HEK293 (cell line): Measurements from ENCODE around the gene GP9.

Source experiments
- CTCF ChIA-PET: fragments of 350-600 bp; formaldehyde crosslinking; extraction: SDS; loops from one replicate; lab custom pipeline; 2021; ENCODE audit warnings: antibody characterized with exemption; lab: Yijun Ruan, JAX
- POLR2A ChIA-PET: fragments of 300-600 bp; formaldehyde crosslinking; extraction: SDS; loops from one replicate; lab custom pipeline; 2020; ENCODE audit warnings: antibody characterized with exemption, inconsistent platforms; lab: Yijun Ruan, JAX
- H3K27ac ChIP-seq: fragments of 200-500 bp; sonication (Bioruptor generic); 2 replicates; pipeline ENCODE4 v1.5.1; 2014; ENCODE audit warnings: low read depth, low read length, control low read depth, inconsistent platforms; ENCODE audit errors: extremely low read depth
- H3K36me3 ChIP-seq, 2 experiments: fragments of 200-500 bp in 1 of 2; sonication (Bioruptor generic) in 1 of 2; 1 replicate in 1 of 2; 2 replicates in 1 of 2; pipeline ENCODE4 v1.5.1; 2014 to 2017; ENCODE audit warnings: inconsistent platforms in 2 of 2, low read length in 2 of 2; ENCODE audit not compliant: control insufficient read depth in 2 of 2, insufficient read depth in 1 of 2
- H3K4me1 ChIP-seq: fragments of 200-500 bp; sonication (Bioruptor generic); 2 replicates; pipeline ENCODE4 v1.5.1; 2014; ENCODE audit warnings: mild to moderate bottlenecking, low read length, inconsistent platforms; ENCODE audit not compliant: control insufficient read depth, insufficient read depth
- H3K4me3 ChIP-seq: 2 replicates; pipeline ENCODE4 v1.5.1; 2011; ENCODE audit warnings: low read depth, mild to moderate bottlenecking, control low read depth, low read length, moderate library complexity
- H3K9me3 ChIP-seq: fragments of 200-500 bp; sonication (Bioruptor generic); 2 replicates; pipeline ENCODE4 v1.5.1; 2014; ENCODE audit warnings: low read depth, low read length, inconsistent platforms; ENCODE audit not compliant: control insufficient read depth, insufficient read depth
- BCL6B ChIP-seq: fragments of 450-650 bp; formaldehyde crosslinking; IDR thresholded peaks from 2 replicates; pipeline ENCODE4 v1.5.1; 2017; ENCODE audit warnings: missing biosample characterization, missing genetic modification characterization
- ELK4 ChIP-seq: IDR thresholded peaks from 2 replicates; pipeline ENCODE4 v1.6.1; 2011; ENCODE audit warnings: mild to moderate bottlenecking, low read depth, low read length, borderline replicate concordance
- KLF7 ChIP-seq: fragments of 450-650 bp; formaldehyde crosslinking; IDR thresholded peaks from 2 replicates; pipeline ENCODE4 v1.5.1; 2016; ENCODE audit warnings: missing biosample characterization, missing genetic modification characterization, borderline replicate concordance
- SCRT1 ChIP-seq: fragments of 450-650 bp; formaldehyde crosslinking; IDR thresholded peaks from 2 replicates; pipeline ENCODE4 v1.5.1; 2016; ENCODE audit warnings: missing biosample characterization, missing genetic modification characterization, borderline replicate concordance
- TCF7L2 ChIP-seq: IDR thresholded peaks from 2 replicates; pipeline ENCODE4 v1.6.1; 2011; ENCODE audit warnings: low read depth, mild to moderate bottlenecking, inconsistent platforms, low read length, moderate library complexity, borderline replicate concordance
- ZBTB17 ChIP-seq: fragments of 450-650 bp; formaldehyde crosslinking; IDR thresholded peaks from 2 replicates; pipeline ENCODE4 v1.5.1; 2016; ENCODE audit warnings: missing biosample characterization, missing genetic modification characterization
- ZBTB49 ChIP-seq: fragments of 450-650 bp; formaldehyde crosslinking; IDR thresholded peaks from 2 replicates; pipeline ENCODE4 v1.5.1; 2016; ENCODE audit warnings: missing biosample characterization, missing genetic modification characterization, low read depth
- ZFP37 ChIP-seq: fragments of 450-650 bp; formaldehyde crosslinking; IDR thresholded peaks from 2 replicates; pipeline ENCODE4 v1.5.1; 2016; ENCODE audit warnings: missing biosample characterization, missing genetic modification characterization
- ZFP41 ChIP-seq: fragments of 450-650 bp; formaldehyde crosslinking; IDR thresholded peaks from 2 replicates; pipeline ENCODE4 v1.5.1; 2016; ENCODE audit warnings: missing biosample characterization, missing genetic modification characterization, borderline replicate concordance
- ZNF19 ChIP-seq: fragments of 450-650 bp; formaldehyde crosslinking; IDR thresholded peaks from 2 replicates; pipeline ENCODE4; 2016; ENCODE audit warnings: missing biosample characterization, missing genetic modification characterization, low read depth
- ZNF214 ChIP-seq: fragments of 450-650 bp; formaldehyde crosslinking; IDR thresholded peaks from 2 replicates; pipeline ENCODE4 v1.5.1; 2017; ENCODE audit warnings: missing biosample characterization, mild to moderate bottlenecking, missing genetic modification characterization, borderline replicate concordance
- ZNF221 ChIP-seq: fragments of 450-650 bp; formaldehyde crosslinking; IDR thresholded peaks from 2 replicates; pipeline ENCODE4 v1.5.1; 2017; ENCODE audit warnings: missing biosample characterization, missing genetic modification characterization, borderline replicate concordance
- ZNF24 ChIP-seq: fragments of 450-650 bp; formaldehyde crosslinking; IDR thresholded peaks from 2 replicates; pipeline ENCODE4 v1.5.1; 2016; ENCODE audit warnings: missing biosample characterization, missing genetic modification characterization
- ZNF366 ChIP-seq: fragments of 450-650 bp; formaldehyde crosslinking; conservative IDR thresholded peaks from 2 replicates; pipeline ENCODE4 v1.5.1; 2016; ENCODE audit warnings: missing biosample characterization, missing genetic modification characterization
- ZNF423 ChIP-seq: fragments of 450-650 bp; formaldehyde crosslinking; IDR thresholded peaks from 2 replicates; pipeline ENCODE4 v1.5.1; 2016; ENCODE audit warnings: missing biosample characterization, missing genetic modification characterization
- ZNF449 ChIP-seq: fragments of 450-650 bp; formaldehyde crosslinking; IDR thresholded peaks from 2 replicates; pipeline ENCODE4 v1.5.1; 2017; ENCODE audit warnings: missing biosample characterization, mild to moderate bottlenecking, missing genetic modification characterization, moderate library complexity
- ZNF510 ChIP-seq: fragments of 450-650 bp; formaldehyde crosslinking; IDR thresholded peaks from 2 replicates; pipeline ENCODE4 v1.5.1; 2018; ENCODE audit warnings: mild to moderate bottlenecking, missing genetic modification characterization, missing biosample characterization; ENCODE audit not compliant: insufficient replicate concordance
- ZNF544 ChIP-seq: fragments of 450-650 bp; formaldehyde crosslinking; IDR thresholded peaks from 2 replicates; pipeline ENCODE4 v1.5.0; 2017; ENCODE audit warnings: missing biosample characterization, missing genetic modification characterization
- ZNF571 ChIP-seq: fragments of 450-650 bp; formaldehyde crosslinking; IDR thresholded peaks from 2 replicates; pipeline ENCODE4 v1.5.0; 2017; ENCODE audit warnings: missing biosample characterization, missing genetic modification characterization
- ZNF624 ChIP-seq: fragments of 450-650 bp; formaldehyde crosslinking; IDR thresholded peaks from 2 replicates; pipeline ENCODE4 v1.5.1; 2017; ENCODE audit warnings: missing biosample characterization, missing genetic modification characterization
- ZNF645 ChIP-seq: fragments of 450-650 bp; formaldehyde crosslinking; IDR thresholded peaks from 2 replicates; pipeline ENCODE4; 2016; ENCODE audit warnings: missing biosample characterization, missing genetic modification characterization
- ZNF654 ChIP-seq: fragments of 450-650 bp; formaldehyde crosslinking; IDR thresholded peaks from 2 replicates; pipeline ENCODE4 v1.5.1; 2016; ENCODE audit warnings: low read depth, missing biosample characterization, missing genetic modification characterization
- ZNF670 ChIP-seq: fragments of 450-650 bp; formaldehyde crosslinking; IDR thresholded peaks from 2 replicates; pipeline ENCODE4 v1.5.1; 2016; ENCODE audit warnings: missing biosample characterization, missing genetic modification characterization, low read depth
- ZNF768 ChIP-seq: fragments of 450-650 bp; formaldehyde crosslinking; IDR thresholded peaks from 2 replicates; pipeline ENCODE4 v1.5.1; 2018; ENCODE audit warnings: missing biosample characterization, mild to moderate bottlenecking, missing genetic modification characterization
- ZNF785 ChIP-seq: fragments of 450-650 bp; formaldehyde crosslinking; IDR thresholded peaks from 2 replicates; pipeline ENCODE4 v1.5.1; 2016; ENCODE audit warnings: missing biosample characterization, missing genetic modification characterization

GP9 gene

GRCh38 chr3:129046037-129046731 lies 14.4 kb upstream of the GP9 start (continued):
- no peak for TF ChIP-seq ZFP37 (tag by site-specific recombination)
- TF ChIP-seq KLF7 (tag by site-specific recombination): no peak
- no peak for TF ChIP-seq ELK4
- TF ChIP-seq ZNF645: no peak
- TF ChIP-seq ZFP41: no peak

GRCh38 chr3:129046732-129047552 lies 13.6 kb upstream of the GP9 start:
- TF ChIP-seq TCF7L2 (no peak), ZNF785 (tag by site-specific recombination) (no peak), ZNF571 (tag by site-specific recombination) (no peak), ZNF624 (tag by site-specific recombination) (no peak), ZNF366 (tag by site-specific recombination) (no peak), ZNF19 (no peak), ZBTB17 (tag by site-specific recombination) (no peak), ZBTB49 (tag by site-specific recombination) (no peak), ZNF214 (tag by site-specific recombination) (no peak), BCL6B (tag by site-specific recombination) (no peak), ZNF221 (tag by site-specific recombination) (no peak), ZNF24 (tag by site-specific recombination) (no peak), ZNF544 (tag by site-specific recombination) (no peak), ZNF449 (tag by site-specific recombination) (no peak), ZNF510 (tag by site-specific recombination) (no peak), SCRT1 (tag by site-specific recombination) (no peak), ZNF768 (tag by site-specific recombination) (no peak), ZNF423 (no peak), ZNF670 (no peak), ZNF654 (tag by site-specific recombination) (no peak)
- Histone ChIP-seq H3K4me1 (no peaks in the 10 kb centered on the region), H3K36me3 (no peaks in the 10 kb centered on the region), H3K4me3 (no peak overlapping the region), H3K27ac (no peak overlapping the region), H3K9me3 (no peaks in the 10 kb centered on the region)
- POLR2A ChIA-PET: no interaction called here
- CTCF ChIA-PET: interaction anchor here (0.6 kb wide), 1 partner anchor 19 kb away, joined by 4 read pairs; no protein-coding TSS in a partner anchor
